IMR-90 (cell line): ENCODE measurements around the gene ITPRIP. TPM values are rescaled to one million over a fixed set of nuclear protein-coding genes. Genes with fewer than 3 reads are reported as not detected.

Experiments
- ATAC-seq: fragments of 200-7000 bp; cut with Tn5 transposase; 2 replicates; pipeline ENCODE4 v1.9.1; 2020; ENCODE audit warnings: low read depth, mild to moderate bottlenecking, moderate library complexity
- BruUV-seq: library from RNA; stranded (reverse); fragments of 400-500 nt; replicated peaks from 2 replicates; lab custom pipeline; 2021; lab: Mats Ljungman, UMichigan
- CTCF ChIA-PET: fragments of 300-600 bp; formaldehyde crosslinking; extraction: SDS; loops from one replicate; lab custom pipeline; 2021; ENCODE audit warnings: antibody characterized with exemption; lab: Yijun Ruan, JAX
- POLR2A ChIA-PET: fragments of 300-600 bp; sonication (Branson Sonifier 250); formaldehyde crosslinking; loops from one replicate; lab custom pipeline; 2022; ENCODE audit warnings: antibody characterized with exemption; ENCODE audit not compliant: unreplicated experiment; lab: Charles Lee
- DNase-seq: peaks from one replicate; pipeline ENCODE4 v3.0.0; 2013
- H2AFZ ChIP-seq: replicated peaks from 2 replicates; pipeline ENCODE3; 2013; ENCODE audit warnings: low read length, mild to moderate bottlenecking; ENCODE audit not compliant: poor library complexity
- H2AK5ac ChIP-seq: 2 replicates; pipeline ENCODE4 v1.6.1; 2013; ENCODE audit warnings: low read depth, low read length, inconsistent platforms
- H2AK9ac ChIP-seq: replicated peaks from 2 replicates; pipeline ENCODE3; 2013; ENCODE audit warnings: mild to moderate bottlenecking, low read depth, low read length, moderate library complexity; ENCODE audit not compliant: poor library complexity
- H2BK120ac ChIP-seq: 2 replicates; pipeline ENCODE4 v1.6.1; 2013; ENCODE audit warnings: low read depth, low read length, inconsistent platforms
- H2BK15ac ChIP-seq: 3 replicates; pipeline ENCODE4 v1.6.1; 2013; ENCODE audit warnings: low read depth, low read length, inconsistent platforms
- H2BK20ac ChIP-seq: 2 replicates; pipeline ENCODE4 v1.6.1; 2013; ENCODE audit warnings: low read depth, mild to moderate bottlenecking, inconsistent platforms, low read length, moderate library complexity
- H2BK5ac ChIP-seq: 2 replicates; pipeline ENCODE4 v1.6.1; 2013; ENCODE audit warnings: mild to moderate bottlenecking, low read depth, low read length, inconsistent platforms; ENCODE audit not compliant: poor library complexity, severe bottlenecking
- H3K14ac ChIP-seq: replicated peaks from 2 replicates; pipeline ENCODE4 v1.6.1; 2013; ENCODE audit warnings: low read depth, low read length, inconsistent platforms
- H3K18ac ChIP-seq: 2 replicates; pipeline ENCODE4 v1.6.1; 2013; ENCODE audit warnings: low read depth, low read length, control low read depth
- H3K23ac ChIP-seq: 2 replicates; pipeline ENCODE4 v1.6.1; 2013; ENCODE audit warnings: low read depth, low read length, inconsistent platforms
- H3K27ac ChIP-seq: 2 replicates; pipeline ENCODE4 v1.5.1; 2013; ENCODE audit warnings: mild to moderate bottlenecking, control low read depth, low read length; ENCODE audit not compliant: insufficient read depth
- H3K27me3 ChIP-seq: 2 replicates; pipeline ENCODE4 v1.6.1; 2013; ENCODE audit warnings: low read length; ENCODE audit not compliant: control insufficient read depth, insufficient read depth
- H3K36me3 ChIP-seq: 2 replicates; pipeline ENCODE4 v1.6.1; 2013; ENCODE audit warnings: low read length, mixed read lengths; ENCODE audit not compliant: control insufficient read depth, insufficient read depth
- H3K4ac ChIP-seq: 2 replicates; pipeline ENCODE4 v1.6.1; 2013; ENCODE audit warnings: low read depth, low read length, inconsistent platforms
- H3K4me1 ChIP-seq: 2 replicates; pipeline ENCODE4 v1.6.1; 2013; ENCODE audit warnings: low read length, mixed read lengths; ENCODE audit not compliant: control insufficient read depth, insufficient read depth
- H3K4me2 ChIP-seq: 2 replicates; pipeline ENCODE4 v1.6.1; 2013; ENCODE audit warnings: low read depth, mild to moderate bottlenecking, control low read depth, low read length, moderate library complexity
- H3K4me3 ChIP-seq: 2 replicates; pipeline ENCODE4 v1.5.1; 2013; ENCODE audit warnings: low read depth, mild to moderate bottlenecking, control low read depth, low read length, moderate library complexity; ENCODE audit not compliant: insufficient read depth
- H3K56ac ChIP-seq: 2 replicates; pipeline ENCODE4 v1.6.1; 2013; ENCODE audit warnings: low read length, inconsistent platforms; ENCODE audit not compliant: insufficient read depth; ENCODE audit errors: extremely low read depth
- H3K79me1 ChIP-seq, 2 experiments: 2 replicates each; pipeline ENCODE4 v1.6.1; 2013; ENCODE audit warnings: low read length in 2 of 2, inconsistent platforms in 1 of 2, low read depth in 1 of 2
- H3K9ac ChIP-seq: 2 replicates; pipeline ENCODE4 v1.6.1; 2013; ENCODE audit warnings: low read depth, low read length, control low read depth
- H3K9me1 ChIP-seq: 2 replicates; pipeline ENCODE4 v1.6.1; 2013; ENCODE audit warnings: low read length, inconsistent platforms; ENCODE audit not compliant: insufficient read depth
- H3K9me3 ChIP-seq: 2 replicates; pipeline ENCODE4 v1.6.1; 2013; ENCODE audit warnings: low read length; ENCODE audit not compliant: control insufficient read depth, insufficient read depth
- H4K20me1 ChIP-seq: 2 replicates; pipeline ENCODE4 v1.6.1; 2013; ENCODE audit warnings: low read length, inconsistent platforms; ENCODE audit not compliant: insufficient read depth
- H4K5ac ChIP-seq: 2 replicates; pipeline ENCODE4 v1.6.1; 2013; ENCODE audit warnings: mild to moderate bottlenecking, low read depth, low read length, control low read depth
- H4K8ac ChIP-seq, 2 experiments: 2 replicates each; pipeline ENCODE4 v1.6.1; 2013; ENCODE audit warnings: low read depth in 2 of 2, low read length in 2 of 2, control low read depth in 1 of 2, inconsistent platforms in 1 of 2
- H4K91ac ChIP-seq: 2 replicates; pipeline ENCODE4 v1.6.1; 2013; ENCODE audit warnings: low read depth, low read length, inconsistent platforms; ENCODE audit not compliant: insufficient read depth
- BHLHE40 ChIP-seq: fragments of 150-350 bp; IDR thresholded peaks from 2 replicates; pipeline ENCODE4 v1.6.1; 2016; ENCODE audit warnings: mild to moderate bottlenecking, low read depth, low read length
- CEBPB ChIP-seq: IDR thresholded peaks from 2 replicates; pipeline ENCODE4 v1.6.1; 2012; ENCODE audit warnings: low read depth, low read length, improper control_type of control experiment
- CHD1 ChIP-seq: IDR thresholded peaks from 2 replicates; pipeline ENCODE4 v1.6.1; 2012; ENCODE audit warnings: low read depth, low read length, improper control_type of control experiment
- FOS ChIP-seq: fragments of 150-350 bp; IDR thresholded peaks from 2 replicates; pipeline ENCODE4 v1.6.1; 2016; ENCODE audit warnings: low read depth, low read length
- MXI1 ChIP-seq: IDR thresholded peaks from 2 replicates; pipeline ENCODE4 v1.6.1; 2012; ENCODE audit warnings: low read depth, mild to moderate bottlenecking, low read length, moderate library complexity, borderline replicate concordance
- POLR2A ChIP-seq: IDR thresholded peaks from 2 replicates; pipeline ENCODE4 v1.6.1; 2012; ENCODE audit warnings: mild to moderate bottlenecking, low read depth, low read length
- RFX5 ChIP-seq: IDR thresholded peaks from 2 replicates; pipeline ENCODE4 v1.8.0; 2012; ENCODE audit warnings: low read depth, mild to moderate bottlenecking, low read length, moderate library complexity
- SMC3 ChIP-seq: fragments of 150-350 bp; IDR thresholded peaks from 2 replicates; pipeline ENCODE4 v1.6.1; 2016; ENCODE audit warnings: low read depth, mild to moderate bottlenecking, antibody characterized with exemption, low read length, moderate library complexity
- WGBS, 2 experiments: methylation state at CpG; one replicate each; pipeline versions ENCODE4 v1.1.5 to v1.1.7; 2013; ENCODE audit warnings: missing lambda C conversion rate in 2 of 2; ENCODE audit not compliant: insufficient read length in 1 of 2; ENCODE audit errors: extremely low coverage in 2 of 2; 5-methylcytosine and 5-hydroxymethylcytosine counted together
- dilution Hi-C: fragments of 300-500 bp; cut with HindIII; formaldehyde crosslinking; loops from one replicate; pipeline ENCODE4 v1.14.3; 2018; ENCODE audit warnings: low sequenced_read_pairs; ENCODE audit not compliant: unreplicated experiment
- in situ Hi-C: fragments of 300-500 bp; cut with MboI; formaldehyde crosslinking; loops from 3 replicates; pipeline ENCODE4 v1.14.3; 2019; ENCODE audit warnings: low sequenced_read_pairs, inconsistent platforms, mixed read lengths
- intact Hi-C: fragments of 100-400 bp; cut with micrococcal nuclease; formaldehyde crosslinking; loops from 2 replicates; pipeline ENCODE4 v1.10.0; 2022
- polyA plus RNA-seq, 3 experiments: library from polyadenylated mRNA; depleted of rRNA; stranded (reverse); fragments of >200 nt; gene quantifications; 2 replicates each; pipeline ENCODE4 v1.2.3, GENCODE V29; 2012; ENCODE audit warnings: low replicate concordance in 1 of 3
- total RNA-seq: library from RNA; depleted of rRNA; stranded (reverse); fragments of >200 nt; gene quantifications from 2 replicates; pipeline ENCODE4 v1.2.3, GENCODE V29; 2012

Gene ITPRIP
- total and polyA plus RNA-seq, 2 of the 4 experiments (the other 2 are of a cell fraction) = 7.5 to 31.9 TPM

DNA sequence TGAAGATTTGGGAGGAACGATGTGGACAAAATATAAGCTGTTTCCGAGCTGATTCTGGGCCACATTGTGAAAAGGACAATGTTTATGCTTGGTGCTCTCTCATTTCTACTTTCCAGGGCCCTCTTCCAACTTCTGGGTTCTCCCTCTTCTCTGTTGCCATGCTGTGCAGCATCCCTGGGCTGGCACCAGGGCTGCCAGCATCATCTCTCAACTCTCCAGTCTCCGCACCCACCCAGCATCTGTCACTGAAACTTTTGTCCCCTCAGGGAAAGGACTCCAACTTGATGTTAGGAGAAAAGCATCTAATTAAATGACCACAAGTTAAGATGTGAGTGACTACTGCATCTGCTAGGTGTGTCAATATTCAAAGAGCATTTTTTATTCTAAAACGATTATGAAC lies 42.1 kb upstream of the ITPRIP start:
- H2AFZ ChIP-seq = no peak overlapping the region
- no peak overlapping the region for H3K18ac ChIP-seq
- H3K27me3 ChIP-seq = no peaks in the 10 kb centered on the region
- H3K9ac ChIP-seq = no peak overlapping the region
- dilution Hi-C loops = no loop called here
- POLR2A ChIA-PET = no interaction called here
- CTCF ChIA-PET = no interaction called here
- H4K8ac ChIP-seq = no peak overlapping the region
- no peak overlapping the region for H2BK20ac ChIP-seq
- no peak overlapping the region for H3K4me2 ChIP-seq
- no CpG with 5 or more reads among the region's 4 CpGs for WGBS, 2 experiments
- H3K4me3 ChIP-seq = no peak overlapping the region
- no peak overlapping the region for H4K5ac ChIP-seq
- H3K27ac ChIP-seq = no peak overlapping the region
- H2BK15ac ChIP-seq = no peak overlapping the region
- H2AK9ac ChIP-seq = no peak overlapping the region
- no peak overlapping the region for H2BK120ac ChIP-seq
- no peaks in the 10 kb centered on the region for H3K9me3 ChIP-seq
- H3K56ac ChIP-seq = no peak overlapping the region
- no peak overlapping the region for H2AK5ac ChIP-seq
- BruUV-seq = no TSS peak
- intact Hi-C loops = no loop called here
- H3K9me1 ChIP-seq = no peaks in the 10 kb centered on the region
- H3K23ac ChIP-seq = no peak overlapping the region
- no peaks in the 10 kb centered on the region for H3K4me1 ChIP-seq
- no peak for ATAC-seq
- no peaks in the 10 kb centered on the region for H3K36me3 ChIP-seq
- in situ Hi-C loops = no loop called here
- no peak for TF ChIP-seq CEBPB
- TF ChIP-seq RFX5 = no peak
- no peak for TF ChIP-seq POLR2A
- TF ChIP-seq FOS = no peak
- no peak for TF ChIP-seq BHLHE40
- TF ChIP-seq SMC3 = no peak
- TF ChIP-seq MXI1 = no peak
- no peak for TF ChIP-seq CHD1
- no peaks in the 10 kb centered on the region for H4K20me1 ChIP-seq
- H3K79me1 ChIP-seq = no peaks in the 10 kb centered on the region
- H2BK5ac ChIP-seq = no peak overlapping the region
- no peak overlapping the region for H3K14ac ChIP-seq
- no peak overlapping the region for H3K4ac ChIP-seq
- no peak for DNase-seq
- H4K91ac ChIP-seq = no peak overlapping the region
